Mesodermal cell (in vitro differentiated cells): Measurements from ENCODE around the gene SOX13.

Experiments used
- H3K27ac ChIP-seq: 2 replicates; pipeline ENCODE4 v1.7.0; 2013; ENCODE audit warnings: mild to moderate bottlenecking, low read depth, low read length, moderate library complexity; ENCODE audit not compliant: severe bottlenecking
- H3K36me3 ChIP-seq: 2 replicates; pipeline ENCODE4 v1.7.1; 2013; ENCODE audit warnings: mild to moderate bottlenecking, low read length, moderate library complexity; ENCODE audit not compliant: control insufficient read depth, insufficient read depth
- H3K4me1 ChIP-seq: one replicate; pipeline ENCODE4 v1.7.1; 2013; ENCODE audit warnings: mild to moderate bottlenecking, low read length; ENCODE audit not compliant: insufficient read depth, control insufficient read depth, poor library complexity, severe bottlenecking
- H3K4me3 ChIP-seq: 2 replicates; pipeline ENCODE4 v1.7.0; 2013; ENCODE audit warnings: low read length, control low read depth, mild to moderate bottlenecking; ENCODE audit not compliant: insufficient read depth, poor library complexity, severe bottlenecking; ENCODE audit errors: extremely low read depth
- H3K9me3 ChIP-seq: 2 replicates; pipeline ENCODE4 v1.7.1; 2013; ENCODE audit warnings: mild to moderate bottlenecking, low read length, moderate library complexity; ENCODE audit not compliant: control insufficient read depth
- WGBS, 2 experiments: methylation state at CpG; one replicate each; pipeline ENCODE4 v1.1.5; 2013; ENCODE audit warnings: missing lambda C conversion rate in 2 of 2; ENCODE audit not compliant: insufficient coverage in 2 of 2; 5-methylcytosine and 5-hydroxymethylcytosine counted together

SOX13 gene

GRCh38 chr1:204154568-204155255 lies 81.8 kb downstream of the SOX13 start:
- Histone ChIP-seq H3K36me3 (no peaks in the 10 kb centered on the region), H3K9me3 (no peaks in the 10 kb centered on the region), H3K4me1 (no peaks in the 10 kb centered on the region), H3K27ac (no peak overlapping the region), H3K4me3 (no peak overlapping the region)
- 90 to 94% methylated on average over 14 to 15 of the region's 15 CpGs for WGBS, 2 experiments

GRCh38 chr1:204155881-204156280 lies 83.0 kb downstream of the SOX13 start:
- 81 to 100% methylated on average over 2 to 8 of the region's 10 CpGs for whole genome bisulfite sequencing, 2 experiments
- H3K36me3 ChIP-seq: no peaks in the 10 kb centered on the region
- no peak overlapping the region for H3K27ac ChIP-seq
- no peak overlapping the region for H3K4me3 ChIP-seq
- H3K9me3 ChIP-seq: no peaks in the 10 kb centered on the region
- H3K4me1 ChIP-seq: no peaks in the 10 kb centered on the region

GRCh38 chr1:204157962-204158361 lies 85.0 kb downstream of the SOX13 start:
- Histone ChIP-seq H3K27ac (no peak overlapping the region), H3K9me3 (no peaks in the 10 kb centered on the region), H3K4me3 (no peak overlapping the region), H3K36me3 (no peaks in the 10 kb centered on the region), H3K4me1 (no peaks in the 10 kb centered on the region)
- WGBS, 2 experiments: 87 to 88% methylated on average over 5 to 6 of the region's 6 CpGs

- H3K27ac ChIP-seq: no peak overlapping the region
- 83 to 86% methylated on average over 11 to 13 of the region's 14 CpGs for WGBS, 2 experiments
- no peaks in the 10 kb centered on the region for H3K9me3 ChIP-seq
- H3K36me3 ChIP-seq: no peaks in the 10 kb centered on the region
- no peak overlapping the region for H3K4me3 ChIP-seq
- no peaks in the 10 kb centered on the region for H3K4me1 ChIP-seq
Observed at GRCh38 chr1:204161609-204162493, 88.9 kb downstream of the SOX13 start.

- Histone ChIP-seq H3K9me3 (no peaks in the 10 kb centered on the region), H3K36me3 (no peaks in the 10 kb centered on the region), H3K4me3 (no peak overlapping the region), H3K4me1 (no peaks in the 10 kb centered on the region), H3K27ac (no peak overlapping the region)
- WGBS, 2 experiments: 0 to 7% methylated on average over 3 to 5 of the region's 7 CpGs
Observed at GRCh38 chr1:204162494-204163074, 89.7 kb downstream of the SOX13 start.

- no peak within 1 kb of the TSS for H3K4me3 ChIP-seq
- peaks cover 21% of the 10 kb centered on the region for H3K9me3 ChIP-seq
- 88 to 93% methylated on average over 4 to 5 of the region's 5 CpGs for WGBS, 2 experiments
- no peaks in the 10 kb centered on the region for H3K36me3 ChIP-seq
- no peak within 1 kb of the TSS for H3K27ac ChIP-seq
- H3K4me1 ChIP-seq: no peaks in the 10 kb centered on the region
Observed at GRCh38 chr1:204166219-204166618, 93.3 kb downstream of the SOX13 start, which contains the start of gene REN. Gene REN, minus strand, starts transcription at chr1:204166337. Its CDS starts 44 bp downstream, at chr1:204166293.

- peaks cover 21% of the 10 kb centered on the region for H3K9me3 ChIP-seq
- H3K27ac ChIP-seq: no peak overlapping the region
- no peaks in the 10 kb centered on the region for H3K4me1 ChIP-seq
- H3K36me3 ChIP-seq: no peaks in the 10 kb centered on the region
- no peak overlapping the region for H3K4me3 ChIP-seq
- WGBS, 2 experiments: 79 to 85% methylated on average over 2 to 5 of the region's 5 CpGs
Observed at GRCh38 chr1:204167730-204168129, 94.8 kb downstream of the SOX13 start.

GRCh38 chr1:204169858-204170257 lies 96.9 kb downstream of the SOX13 start:
- Histone ChIP-seq H3K4me1 (no peaks in the 10 kb centered on the region), H3K4me3 (no peak overlapping the region), H3K36me3 (no peaks in the 10 kb centered on the region), H3K27ac (no peak overlapping the region), H3K9me3 (peaks cover 21% of the 10 kb centered on the region)
- WGBS, 2 experiments: 80 to 100% methylated on average over 2 of the region's 4 CpGs

GRCh38 chr1:204170494-204171155 lies 97.7 kb downstream of the SOX13 start:
- Histone ChIP-seq H3K9me3 (peaks cover 21% of the 10 kb centered on the region), H3K36me3 (no peaks in the 10 kb centered on the region), H3K27ac (no peak overlapping the region), H3K4me3 (no peak overlapping the region), H3K4me1 (no peaks in the 10 kb centered on the region)
- WGBS, 2 experiments: 88 to 90% methylated on average over 2 to 3 of the region's 3 CpGs

GRCh38 chr1:204171751-204172178 lies 98.8 kb downstream of the SOX13 start:
- 85 to 86% methylated on average over 3 of the region's 4 CpGs for WGBS, 2 experiments
- Histone ChIP-seq H3K9me3 (peaks cover 21% of the 10 kb centered on the region), H3K4me3 (no peak overlapping the region), H3K4me1 (no peaks in the 10 kb centered on the region), H3K27ac (no peak overlapping the region), H3K36me3 (no peaks in the 10 kb centered on the region)
